NCI-H510A (cell line): ENCODE measurements around the gene NUDT17.

Source experiments
- DNase-seq: peaks from one replicate; lab custom pipeline; 2025; lab: John Stamatoyannopoulos, UW

NUDT17 gene

GRCh38 chr1:145891143-145891542 is 45.7 kb downstream of the NUDT17 start:
- peak; percentile 36 for DNase-seq

- DNase-seq: peak; percentile 94
Observed at GRCh38 chr1:145891587-145892485, 46.4 kb downstream of the NUDT17 start.

GRCh38 chr1:145892486-145893087 is 47.2 kb downstream of the NUDT17 start:
- DNase-seq: no peak

GRCh38 chr1:145893306-145894055 is 48.1 kb downstream of the NUDT17 start:
- no peak for DNase-seq

- no peak for DNase-seq
Observed at GRCh38 chr1:145895471-145895870, 50.0 kb downstream of the NUDT17 start.

- no peak for DNase-seq
Observed at GRCh38 chr1:145897969-145898368, 52.5 kb downstream of the NUDT17 start.
